ENCODE measurements around the gene CD47.

GRCh38 chr3:108025177-108025576 lies 65.7 kb downstream of the CD47 start:
- TF ChIP-seq CTCF (IDR thresholded peaks at IDR 0.05) = no peak
- no peak for TF ChIP-seq POLR2A (IDR thresholded peaks at IDR 0.05)
- TF ChIP-seq POLR2AphosphoS5 (IDR thresholded peaks at IDR 0.05) = no peak

Measured in stomach (tissue), 4 donors.